SU-DHL-6 (cell line): ENCODE results near the gene HNRNPAB.

Experiments used
- EZH2phosphoT487 ChIP-seq: fragments of 200-600 bp; sonication (generic), shearing (Covaris generic); conservative IDR thresholded peaks from 2 replicates; pipeline ENCODE4 v1.6.1; 2018; ENCODE audit warnings: mild to moderate bottlenecking, antibody characterized with exemption, low read length, moderate library complexity, mixed read lengths
- TF ChIP-seq, protein P1 (sequence below): fragments of 200-600 bp; sonication (generic); IDR thresholded peaks from one replicate; pipeline ENCODE4 v1.5.1; 2017; ENCODE audit warnings: antibody characterized with exemption, mild to moderate bottlenecking, low read length, moderate library complexity; ENCODE audit not compliant: insufficient read depth, poor library complexity, severe bottlenecking

DNA sequence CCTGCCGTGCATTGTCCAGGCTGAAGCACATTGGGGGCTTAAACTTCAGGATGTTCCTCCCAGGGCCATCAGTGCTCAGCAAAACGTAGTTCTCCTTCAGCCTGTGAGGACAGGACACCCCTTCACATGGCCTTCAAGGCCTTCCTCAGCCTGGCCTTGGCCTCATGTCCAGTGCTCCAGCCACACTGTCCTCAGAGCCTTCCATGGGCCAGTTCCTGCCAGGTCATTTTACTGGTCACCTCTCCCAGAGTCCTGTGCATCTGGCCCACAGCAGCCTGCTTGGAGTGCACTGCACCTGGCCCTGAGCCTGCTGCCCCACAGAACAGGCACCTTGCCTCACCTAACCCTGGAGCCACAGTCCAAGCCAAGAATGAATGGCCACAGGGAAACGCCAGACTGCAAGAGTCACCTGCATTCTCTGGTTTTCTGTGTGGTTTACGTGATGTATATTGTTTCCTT, 8.7 kb downstream of the HNRNPAB start:
- TF ChIP-seq, protein P1, sequence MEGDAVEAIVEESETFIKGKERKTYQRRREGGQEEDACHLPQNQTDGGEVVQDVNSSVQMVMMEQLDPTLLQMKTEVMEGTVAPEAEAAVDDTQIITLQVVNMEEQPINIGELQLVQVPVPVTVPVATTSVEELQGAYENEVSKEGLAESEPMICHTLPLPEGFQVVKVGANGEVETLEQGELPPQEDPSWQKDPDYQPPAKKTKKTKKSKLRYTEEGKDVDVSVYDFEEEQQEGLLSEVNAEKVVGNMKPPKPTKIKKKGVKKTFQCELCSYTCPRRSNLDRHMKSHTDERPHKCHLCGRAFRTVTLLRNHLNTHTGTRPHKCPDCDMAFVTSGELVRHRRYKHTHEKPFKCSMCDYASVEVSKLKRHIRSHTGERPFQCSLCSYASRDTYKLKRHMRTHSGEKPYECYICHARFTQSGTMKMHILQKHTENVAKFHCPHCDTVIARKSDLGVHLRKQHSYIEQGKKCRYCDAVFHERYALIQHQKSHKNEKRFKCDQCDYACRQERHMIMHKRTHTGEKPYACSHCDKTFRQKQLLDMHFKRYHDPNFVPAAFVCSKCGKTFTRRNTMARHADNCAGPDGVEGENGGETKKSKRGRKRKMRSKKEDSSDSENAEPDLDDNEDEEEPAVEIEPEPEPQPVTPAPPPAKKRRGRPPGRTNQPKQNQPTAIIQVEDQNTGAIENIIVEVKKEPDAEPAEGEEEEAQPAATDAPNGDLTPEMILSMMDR = no peak
- no peak for TF ChIP-seq EZH2phosphoT487
